Cardiac fibroblast (primary cell): Measurements from ENCODE around the gene PRMT7.

Experiments used
- DNase-seq, 2 donors: peaks; one replicate each; pipeline versions ENCODE4 v3.0.0 to v3.0.0-alpha.2; 2010; ENCODE audit warnings: low read depth in 2 of 2
- H3K4me3 ChIP-seq, 2 donors: replicated peaks in 1 of 2; 1 replicate in 1 of 2; 2 replicates in 1 of 2; pipeline ENCODE4 v1.5.1; 2011; ENCODE audit warnings: low read depth in 2 of 2, low read length in 2 of 2, mild to moderate bottlenecking in 2 of 2, moderate library complexity in 1 of 2
- CTCF ChIP-seq: IDR thresholded peaks from one replicate; pipeline ENCODE4 v1.5.1; 2011; ENCODE audit warnings: low read depth, mild to moderate bottlenecking, low read length, inconsistent platforms

Gene PRMT7

DNA sequence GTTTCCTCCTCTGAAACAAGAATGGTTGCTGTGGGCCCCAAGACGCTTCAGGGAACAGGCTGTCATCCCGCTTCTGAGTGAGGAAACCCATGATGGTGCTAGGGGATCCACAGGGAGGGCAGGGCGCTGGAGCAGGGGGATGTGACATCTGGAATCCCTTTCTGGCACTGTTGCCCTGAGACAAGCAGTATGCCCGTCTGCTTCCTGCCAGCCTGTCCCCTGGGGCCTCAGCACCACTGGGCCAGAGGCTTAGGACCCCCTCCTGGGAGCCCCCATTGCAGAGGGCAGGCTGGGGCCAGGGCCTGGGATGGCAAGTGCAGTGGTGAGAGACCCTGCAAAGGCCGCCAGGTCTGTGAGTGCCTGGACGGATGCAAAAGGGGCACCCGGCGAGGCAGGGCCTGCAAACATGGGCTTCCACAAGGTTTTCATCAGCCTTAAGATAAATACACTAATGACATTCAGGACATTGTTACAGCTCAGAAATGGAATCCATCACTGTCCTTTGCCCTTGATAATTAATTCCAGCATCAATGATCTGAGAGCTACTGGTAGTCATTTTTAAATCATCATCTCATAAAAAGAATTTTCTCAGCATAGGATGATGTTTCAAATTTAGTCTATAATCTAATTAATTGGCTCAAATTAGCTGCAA is 51.6 kb downstream of the PRMT7 start:
- H3K4me3 ChIP-seq, result no peak overlapping the region
- no peak for TF ChIP-seq CTCF
- DNase-seq, result no peak

DNA sequence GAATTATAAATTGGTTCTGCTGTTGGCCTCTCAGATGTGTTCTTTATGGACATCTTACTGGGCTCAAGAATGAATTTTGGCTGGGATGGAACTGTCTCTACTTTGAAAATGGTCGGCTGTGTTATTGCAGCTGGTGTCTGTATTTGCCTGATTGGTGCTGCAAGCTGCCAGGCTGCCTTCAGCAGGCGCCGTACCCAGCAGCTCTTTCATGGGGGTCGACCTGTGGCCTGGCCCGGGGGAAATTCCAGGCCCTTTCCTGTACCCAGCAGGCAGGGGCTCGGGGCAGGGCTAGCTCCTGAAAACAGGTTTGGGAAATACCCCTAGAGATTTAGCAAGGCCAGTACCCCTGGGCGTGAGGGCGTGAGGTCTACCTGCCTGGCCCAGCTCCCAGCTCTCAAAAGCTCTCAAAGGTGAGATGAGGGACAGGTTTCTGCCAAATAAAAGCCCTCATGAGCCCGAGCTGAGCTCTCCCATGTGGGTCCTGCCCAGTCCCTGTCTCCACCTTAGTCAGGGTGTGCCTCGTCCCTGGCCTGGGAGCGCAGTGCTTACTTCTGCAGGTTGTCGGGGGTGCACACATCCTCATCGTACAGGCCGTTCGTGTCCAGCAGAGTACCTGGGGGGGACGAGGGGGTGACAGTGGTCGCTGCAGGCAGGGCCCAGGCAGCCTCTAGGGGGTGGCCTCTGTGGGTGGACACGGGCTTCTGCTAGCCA is 52.3 kb downstream of the PRMT7 start:
- no peak overlapping the region for H3K4me3 ChIP-seq

DNA sequence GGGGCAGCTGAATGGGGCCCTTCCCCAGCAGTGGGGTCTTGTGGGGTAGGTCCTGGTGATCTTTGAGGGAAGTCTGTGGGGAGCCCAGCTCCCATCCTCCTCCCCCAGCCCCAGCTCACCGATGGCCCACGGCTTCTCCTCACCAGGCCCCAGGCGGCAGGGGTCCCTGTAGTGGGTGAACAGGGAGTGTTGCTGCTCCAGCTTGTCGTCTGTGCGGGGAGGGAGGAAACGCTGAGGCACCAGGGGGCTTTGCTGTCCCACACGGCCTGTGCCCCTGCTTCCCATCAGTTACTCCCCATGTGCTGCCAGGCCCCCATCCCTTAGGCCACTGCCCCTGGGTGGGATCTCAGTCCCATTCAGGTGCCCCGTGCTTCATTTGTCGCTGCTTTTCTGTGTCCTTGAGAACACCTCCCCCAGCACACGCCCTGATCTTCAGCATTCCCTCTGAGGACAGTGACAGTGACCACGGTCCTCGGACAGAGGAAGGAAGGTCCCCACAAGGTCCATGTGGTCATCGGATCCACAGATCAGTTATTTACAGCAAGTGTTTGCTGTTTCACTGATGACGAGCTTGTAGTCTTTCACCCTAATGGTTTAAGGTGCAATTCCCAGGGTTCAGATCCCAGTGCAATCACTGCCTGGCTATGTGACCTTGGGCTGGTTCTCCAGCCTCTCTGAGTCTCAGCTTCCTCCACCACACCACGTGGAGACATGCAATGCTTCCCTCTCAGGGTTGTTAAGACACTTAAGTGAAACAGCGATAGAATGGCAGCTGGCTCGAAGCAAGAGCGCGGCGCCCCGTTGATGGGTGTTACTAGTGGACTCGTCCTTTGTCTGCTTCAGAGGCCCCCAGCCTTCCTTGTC is 53.1 kb downstream of the PRMT7 start:
- peak in 1 of 2 donors; percentile 9 for DNase-seq
- no peak overlapping the region for H3K4me3 ChIP-seq
- no peak for TF ChIP-seq CTCF

More for the DNA sequence above, 52.3 kb downstream of the PRMT7 start:
- TF ChIP-seq CTCF, result no peak
- DNase-seq, result no peak

DNA sequence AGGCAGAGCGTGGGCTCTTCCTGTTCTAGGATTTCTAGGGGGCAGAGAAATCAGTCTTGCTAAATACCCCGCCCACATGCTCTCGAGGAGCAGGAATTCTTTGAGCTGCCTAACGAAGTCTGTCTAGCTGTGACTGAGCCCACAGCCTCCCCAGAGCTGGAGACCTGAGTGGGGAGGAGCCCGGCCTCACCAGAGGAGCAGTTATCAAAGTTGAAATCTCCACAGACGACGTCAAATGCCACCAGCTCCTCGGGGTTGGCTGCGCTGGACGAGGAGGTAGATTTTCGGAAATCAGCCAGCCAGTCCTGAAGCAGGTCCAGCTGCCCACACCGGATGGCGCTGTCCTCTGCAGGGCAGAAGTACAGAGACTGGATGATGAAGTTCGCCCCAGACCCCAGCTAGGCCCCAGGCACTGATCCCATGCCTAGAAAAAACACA is 53.8 kb downstream of the PRMT7 start:
- no peak overlapping the region for H3K4me3 ChIP-seq
- DNase-seq, result peak in 1 of 2 donors; percentile 33
- TF ChIP-seq CTCF, result peak; percentile 9

- DNase-seq, result no peak
- TF ChIP-seq CTCF, result no peak
- no peak overlapping the region for H3K4me3 ChIP-seq
Measured at GRCh38 chr16:68365167-68365817, 54.5 kb downstream of the PRMT7 start.

GRCh38 chr16:68366062-68366461 is 55.2 kb downstream of the PRMT7 start:
- no peak for TF ChIP-seq CTCF
- no peak overlapping the region for H3K4me3 ChIP-seq
- no peak for DNase-seq
